GM12878 (cell line): ENCODE measurements around the gene EPHB2. TPM values are rescaled to one million over a fixed set of nuclear protein-coding genes. Genes with fewer than 3 reads are reported as not detected.

Experiments
- ATAC-seq: fragments of 200-7000 bp; cut with Tn5 transposase; 3 replicates; pipeline ENCODE4 v1.9.1; 2020; ENCODE audit warnings: mild to moderate bottlenecking, moderate library complexity
- BruUV-seq: library from RNA; stranded (reverse); fragments of 400-500 nt; replicated peaks from 2 replicates; lab custom pipeline; 2021; lab: Mats Ljungman, UMichigan
- CTCF ChIA-PET: fragments of 300-600 bp; sonication (Branson Sonifier 250); formaldehyde crosslinking; extraction: SDS; loops from one replicate; lab custom pipeline; 2021; ENCODE audit warnings: inconsistent platforms; lab: Yijun Ruan, JAX
- POLR2A ChIA-PET: fragments of 350-600 bp; formaldehyde crosslinking; extraction: SDS; loops from one replicate; lab custom pipeline; 2021; ENCODE audit warnings: inconsistent platforms; lab: Charles Lee
- RAD21 ChIA-PET: fragments of 300-600 bp; sonication (Branson Sonifier 250); formaldehyde crosslinking; loops from one replicate; lab custom pipeline; 2023; ENCODE audit warnings: antibody characterized with exemption; ENCODE audit not compliant: unreplicated experiment; lab: Charles Lee
- SMC1A ChIA-PET: fragments of 300-600 bp; sonication (Branson Sonifier 250); formaldehyde crosslinking; loops from one replicate; lab custom pipeline; 2023; ENCODE audit not compliant: unreplicated experiment, uncharacterized antibody; lab: Charles Lee
- DNase-seq: peaks from one replicate; pipeline ENCODE4 v3.0.0-alpha.2; 2011; ENCODE audit warnings: low read depth, low spot score
- FAIRE-seq: peaks from 3 replicates; lab custom pipeline; 2011; peaks lifted over from hg19 to GRCh38; lab: Jason Lieb, UNC
- H2AFZ ChIP-seq: 2 replicates; pipeline ENCODE4 v1.6.0; 2011; ENCODE audit warnings: low read depth, low read length, control low read depth; ENCODE audit not compliant: control insufficient read depth
- H3K27ac ChIP-seq: 2 replicates; pipeline ENCODE4 v1.5.1; 2011; ENCODE audit warnings: control low read depth; ENCODE audit not compliant: control insufficient read depth, insufficient read depth
- H3K27me3 ChIP-seq, 2 experiments: replicated peaks in 1 of 2; 2 replicates each; pipeline versions ENCODE4 v1.6.0 to v1.6.1; 2011; ENCODE audit warnings: low read length in 1 of 2; ENCODE audit not compliant: control insufficient read depth in 2 of 2, insufficient read depth in 2 of 2
- H3K36me3 ChIP-seq, 2 experiments: 2 replicates each; pipeline ENCODE4 v1.5.1; 2011; ENCODE audit warnings: low read length in 1 of 2; ENCODE audit not compliant: control insufficient read depth in 2 of 2, insufficient read depth in 2 of 2
- H3K4me1 ChIP-seq: 2 replicates; pipeline ENCODE4 v1.6.1; 2011; ENCODE audit warnings: mild to moderate bottlenecking, low read length, moderate library complexity, mixed read lengths; ENCODE audit not compliant: control insufficient read depth, insufficient read depth
- H3K4me2 ChIP-seq: 2 replicates; pipeline ENCODE4 v1.6.0; 2011; ENCODE audit warnings: control low read depth; ENCODE audit not compliant: control insufficient read depth, insufficient read depth
- H3K4me3 ChIP-seq: fragments of 200-600 bp; sonication (generic); 2 replicates; pipeline ENCODE4 v1.5.1; 2016
- H3K79me2 ChIP-seq: 2 replicates; pipeline ENCODE4 v1.6.0; 2011; ENCODE audit warnings: low read length; ENCODE audit not compliant: control insufficient read depth, insufficient read depth
- H3K9ac ChIP-seq: 2 replicates; pipeline ENCODE4 v1.8.0; 2011; ENCODE audit warnings: low read length, control low read depth, mixed read lengths; ENCODE audit not compliant: control insufficient read depth, insufficient read depth
- H3K9me3 ChIP-seq: replicated peaks from 3 replicates; pipeline ENCODE4 v1.5.1; 2011; ENCODE audit warnings: mild to moderate bottlenecking, low read length; ENCODE audit not compliant: control insufficient read depth, insufficient read depth
- H4K20me1 ChIP-seq: 2 replicates; pipeline ENCODE4 v1.6.0; 2011; ENCODE audit not compliant: control insufficient read depth, insufficient read depth
- ATF7 ChIP-seq: fragments of 450-650 bp; IDR thresholded peaks from 2 replicates; pipeline ENCODE4 v1.6.1; 2016; ENCODE audit warnings: low read depth, mild to moderate bottlenecking
- BMI1 ChIP-seq: fragments of 450-650 bp; IDR thresholded peaks from 2 replicates; pipeline ENCODE4 v1.6.1; 2016; ENCODE audit warnings: mild to moderate bottlenecking, moderate library complexity, borderline replicate concordance
- CEBPB ChIP-seq, 2 experiments: fragments of 150-350 bp in 1 of 2; IDR thresholded peaks; 2 replicates each; pipeline ENCODE4 v1.6.1; 2012 to 2014; ENCODE audit warnings: low read depth in 2 of 2, low read length in 2 of 2, borderline replicate concordance in 1 of 2, inconsistent platforms in 1 of 2
- CHD2 ChIP-seq: IDR thresholded peaks from 2 replicates; pipeline ENCODE4 v1.6.1; 2011; ENCODE audit warnings: low read depth, low read length, improper control_type of control experiment, borderline replicate concordance
- E2F8 ChIP-seq: fragments of 450-650 bp; IDR thresholded peaks from 2 replicates; pipeline ENCODE4 v1.6.1; 2018; ENCODE audit warnings: mild to moderate bottlenecking, low read depth, moderate library complexity; ENCODE audit not compliant: partially characterized antibody
- ESRRA ChIP-seq: IDR thresholded peaks from 2 replicates; pipeline ENCODE4 v1.6.1; 2012; ENCODE audit warnings: mild to moderate bottlenecking, low read length, improper control_type of control experiment
- FOXK2 ChIP-seq: fragments of 450-650 bp; IDR thresholded peaks from 2 replicates; pipeline ENCODE4 v1.6.1; 2017; ENCODE audit warnings: mild to moderate bottlenecking, moderate library complexity
- GABPA ChIP-seq: IDR thresholded peaks from 2 replicates; pipeline ENCODE4 v1.6.1; 2014; ENCODE audit warnings: antibody characterized with exemption, low read depth, mild to moderate bottlenecking, inconsistent platforms
- IRF4 ChIP-seq: IDR thresholded peaks from 2 replicates; pipeline ENCODE4 v1.6.1; 2011; ENCODE audit warnings: low read depth, low read length
- JUND ChIP-seq: IDR thresholded peaks from 2 replicates; pipeline ENCODE4 v1.6.1; 2012; ENCODE audit warnings: low read depth, mild to moderate bottlenecking, low read length, improper control_type of control experiment, moderate library complexity
- POU2F2 ChIP-seq: IDR thresholded peaks from 3 replicates; pipeline ENCODE4 v1.6.1; 2011; ENCODE audit warnings: low read depth, mild to moderate bottlenecking, low read length, borderline replicate concordance
- SP1 ChIP-seq: IDR thresholded peaks from one replicate; pipeline ENCODE4 v1.6.1; 2011; ENCODE audit warnings: low read depth, low read length
- STAT3 ChIP-seq: IDR thresholded peaks from 2 replicates; pipeline ENCODE4 v1.6.1; 2011; ENCODE audit warnings: low read depth, low read length, improper control_type of control experiment
- SUPT20H ChIP-seq: IDR thresholded peaks from 2 replicates; pipeline ENCODE4 v1.6.1; 2011; ENCODE audit warnings: low read depth, mild to moderate bottlenecking, low read length, moderate library complexity, borderline replicate concordance; ENCODE audit not compliant: control insufficient read depth
- USF1 ChIP-seq: IDR thresholded peaks from 2 replicates; pipeline ENCODE4 v1.6.1; 2011; ENCODE audit warnings: borderline replicate concordance, low read depth, mild to moderate bottlenecking, moderate library complexity, mixed read lengths, low read length; ENCODE audit not compliant: insufficient read depth; ENCODE audit errors: extremely low read length
- WRNIP1 ChIP-seq: IDR thresholded peaks from 2 replicates; pipeline ENCODE4 v1.6.1; 2011; ENCODE audit warnings: low read depth, low read length, improper control_type of control experiment, borderline replicate concordance
- YY1 ChIP-seq: IDR thresholded peaks from 2 replicates; pipeline ENCODE4 v1.6.1; 2011; ENCODE audit warnings: low read depth, mild to moderate bottlenecking, low read length
- ZBTB40 ChIP-seq: fragments of 450-650 bp; IDR thresholded peaks from 2 replicates; pipeline ENCODE4 v1.6.1; 2016; ENCODE audit warnings: mild to moderate bottlenecking, moderate library complexity, borderline replicate concordance
- ZZZ3 ChIP-seq: IDR thresholded peaks from 2 replicates; pipeline ENCODE4 v1.6.1; 2011; ENCODE audit warnings: low read depth; ENCODE audit not compliant: control insufficient read depth, insufficient read length
- in situ Hi-C: fragments of 300-500 bp; cut with MboI; formaldehyde crosslinking; loops from 9 replicates; pipeline ENCODE4 v1.14.3; 2018; ENCODE audit warnings: mixed read lengths
- intact Hi-C: fragments of 100-400 bp; cut with micrococcal nuclease; formaldehyde crosslinking; loops from one replicate; pipeline ENCODE4 v1.14.2; 2022; ENCODE audit not compliant: unreplicated experiment
- polyA plus RNA-seq, 11 experiments: library from polyadenylated mRNA; depleted of rRNA in 4 of 11; unstranded in 6 of 11; stranded (reverse) in 5 of 11; fragments of >200 nt; fragmentation: Nextera tagmentation in 4 of 11; fragmentation: Illumina TruSeq in 1 of 11; extraction: Ambion mirVana in 4 of 11; extraction: Trizol in 1 of 11; gene quantifications; 1 replicate in 1 of 11; 2 replicates in 10 of 11; pipeline versions ENCODE4 v1.2.1 to v1.2.3, GENCODE V29; 2011 to 2016; ENCODE audit warnings: inconsistent platforms in 2 of 11, missing spikeins in 2 of 11, low read depth in 1 of 11
- total RNA-seq, 4 experiments: library from RNA; depleted of rRNA in 3 of 4; stranded (reverse); fragments of >200 nt in 3 of 4; fragmentation: Illumina TruSeq in 1 of 4; extraction: Trizol in 1 of 4; gene quantifications; 2 replicates each; pipeline versions ENCODE4 v1.2.1 to v1.2.3, GENCODE V29; 2013 to 2021

Gene EPHB2
- total and polyA plus RNA-seq, 10 of the 15 experiments (the other 5 are each of a cell fraction or from before 2014, with no cell fraction given) = 0.13 to 3.3 (median 0.92) TPM

- no TSS peak for BruUV-seq
- SMC1A ChIA-PET = no interaction called here
- TF ChIP-seq ZBTB40 (no peak), POU2F2 (no peak), YY1 (no peak), CHD2 (no peak), SUPT20H (no peak), SP1 (no peak), IRF4 (no peak), CEBPB (IDR thresholded peaks at IDR 0.05; ENCODE audit: borderline replicate concordance in 1 of 2, low read depth in 2 of 2, low read length in 2 of 2) (no peak), JUND (no peak), GABPA (no peak), USF1 (no peak), BMI1 (no peak), WRNIP1 (no peak), FOXK2 (no peak), ZZZ3 (no peak), ATF7 (no peak), STAT3 (no peak), E2F8 (no peak), ESRRA (no peak)
Observed at GRCh38 chr1:22688466-22688865, 22.2 kb upstream of the EPHB2 start.

More at GRCh38 chr1:22688466-22688865, 22.2 kb upstream of the EPHB2 start:
- Histone ChIP-seq H2AFZ (no peak overlapping the region), H3K36me3 (no peaks in the 10 kb centered on the region), H3K4me1 (no peaks in the 10 kb centered on the region), H3K79me2 (no peaks in the 10 kb centered on the region), H3K27ac (no peak overlapping the region), H3K27me3 (peaks cover 1 to 3% of the 10 kb centered on the region in 2 experiments; a peak in 2 of 4 replicates), H3K9ac (no peak overlapping the region), H4K20me1 (no peaks in the 10 kb centered on the region), H3K9me3 (no peaks in the 10 kb centered on the region), H3K4me3 (no peak overlapping the region), H3K4me2 (no peak overlapping the region)
- ChIA-PET CTCF (interaction anchor here (0.6 to 1.7 kb wide), 3 partner anchors 16 to 275 kb away, joined by 3 to 7 read pairs (median 3); no protein-coding TSS in a partner anchor), POLR2A (no interaction called here), RAD21 (no interaction called here)
- FAIRE-seq = no peak
- no peak for ATAC-seq
- intact Hi-C loops = no loop called here
- in situ Hi-C loops = no loop called here
- no peak for DNase-seq
